NCI-H748 treated with DMSO at 0.1 percent for 48 hours (cell line): ENCODE measurements around the gene UBAC2.
"Not testable (repeated sequence)": the region's sequence is repeated elsewhere in the genome, so short reads cannot be mapped to it uniquely, and the experiment has no call there.

Experiments used
- DNase-seq: peaks from one replicate; lab custom pipeline; 2025; lab: John Stamatoyannopoulos, UW

UBAC2 gene

DNA sequence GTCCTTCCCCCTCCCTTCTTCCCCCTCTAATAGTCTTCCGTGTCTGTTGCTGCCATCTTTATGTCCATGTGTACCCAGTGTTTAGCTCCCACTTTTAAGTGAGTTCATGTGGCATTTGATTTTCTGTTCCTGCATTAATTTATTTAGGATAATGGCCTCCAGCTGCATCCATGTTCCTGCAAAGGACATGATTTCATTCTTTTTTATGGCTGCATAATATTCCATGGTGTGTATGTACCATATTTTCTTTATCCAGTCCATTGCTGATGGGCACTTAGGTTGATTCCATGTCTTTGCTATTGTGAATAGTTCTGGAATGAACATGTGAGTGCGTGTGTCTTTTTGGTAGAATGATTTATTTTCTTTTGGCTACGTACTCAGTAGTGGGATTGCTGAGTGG is 48.5 kb downstream of the UBAC2 start:
- DNase-seq, result not testable (repeated sequence)

DNA sequence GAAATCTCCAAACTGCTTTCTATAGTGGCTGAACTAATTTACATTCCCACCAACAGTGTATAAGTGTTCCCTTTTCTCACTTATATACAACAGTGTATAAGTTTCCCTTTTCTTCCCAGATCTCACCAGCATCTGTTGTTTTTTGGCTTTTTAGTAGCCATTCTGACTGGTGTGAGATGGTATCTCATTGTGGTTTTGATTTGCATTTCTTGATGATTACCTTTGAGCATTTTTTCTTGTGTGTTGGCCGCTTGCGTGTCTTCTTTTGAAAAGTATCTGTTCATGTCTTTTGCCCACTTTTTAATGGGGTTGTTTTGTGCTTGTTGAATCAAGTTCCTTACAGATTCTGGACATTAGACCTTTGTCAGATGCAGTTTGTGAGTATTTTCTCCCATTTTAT is 49.0 kb downstream of the UBAC2 start:
- DNase-seq, result not testable (repeated sequence)

DNA sequence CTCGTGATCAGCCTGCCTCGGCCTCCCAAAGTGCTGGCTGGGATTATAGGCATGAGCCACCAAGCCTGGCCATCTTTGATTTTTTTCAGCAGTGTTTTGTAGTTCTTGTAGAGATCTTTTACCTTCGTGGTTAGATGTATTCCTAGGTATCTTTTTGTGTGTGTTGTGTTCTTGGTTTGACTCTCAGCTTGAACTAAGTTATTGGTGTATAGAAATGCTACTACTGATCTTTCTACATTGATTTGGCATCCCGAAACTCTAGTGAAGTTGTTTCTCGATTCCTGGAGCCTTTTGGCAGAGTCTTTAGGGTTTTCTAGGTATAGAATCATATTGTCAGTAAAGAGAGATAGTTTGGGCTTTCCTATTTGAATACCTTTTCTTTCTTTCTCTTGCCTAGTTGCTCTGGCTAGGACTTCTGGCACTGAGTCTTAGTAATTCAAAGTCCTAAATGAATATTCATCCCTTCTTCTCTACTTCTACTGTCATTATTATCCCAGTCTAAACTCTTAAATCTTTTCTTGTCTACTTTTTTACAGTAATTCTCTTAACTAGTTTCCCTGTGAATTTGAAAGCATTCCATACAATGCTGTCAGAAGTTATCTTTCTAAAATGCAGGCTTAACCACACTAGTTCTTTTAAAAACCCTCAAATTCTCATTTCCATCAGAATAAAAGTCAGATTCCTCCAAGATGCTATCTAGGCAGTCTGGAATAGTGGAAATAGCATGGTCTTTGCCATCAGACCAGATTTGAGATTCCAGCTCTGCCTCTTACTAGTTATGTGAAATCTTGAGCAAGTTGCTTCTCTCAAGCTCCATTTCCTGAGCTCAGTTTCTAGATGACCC is 50.5 kb downstream of the UBAC2 start:
- no peak for DNase-seq

DNA sequence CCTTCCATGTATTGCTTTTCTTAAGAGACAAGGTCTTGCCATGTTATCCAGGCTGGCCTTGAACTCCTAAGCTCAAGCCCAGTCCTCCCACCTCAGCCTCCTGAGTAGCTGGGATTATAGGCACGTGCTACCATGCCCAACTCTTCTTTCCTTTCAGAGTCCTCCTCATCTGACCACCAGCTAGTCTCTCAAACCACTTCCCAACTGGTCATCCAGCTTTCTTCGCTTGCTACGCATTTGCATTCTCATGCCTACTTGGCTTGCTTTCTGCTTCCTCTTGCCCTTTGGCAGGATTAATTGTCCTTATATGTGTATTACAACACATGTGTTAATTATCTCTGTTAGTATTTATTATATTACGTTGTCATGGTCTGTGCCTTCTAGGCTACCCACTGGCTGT is 51.3 kb downstream of the UBAC2 start:
- DNase-seq, result no peak

DNA sequence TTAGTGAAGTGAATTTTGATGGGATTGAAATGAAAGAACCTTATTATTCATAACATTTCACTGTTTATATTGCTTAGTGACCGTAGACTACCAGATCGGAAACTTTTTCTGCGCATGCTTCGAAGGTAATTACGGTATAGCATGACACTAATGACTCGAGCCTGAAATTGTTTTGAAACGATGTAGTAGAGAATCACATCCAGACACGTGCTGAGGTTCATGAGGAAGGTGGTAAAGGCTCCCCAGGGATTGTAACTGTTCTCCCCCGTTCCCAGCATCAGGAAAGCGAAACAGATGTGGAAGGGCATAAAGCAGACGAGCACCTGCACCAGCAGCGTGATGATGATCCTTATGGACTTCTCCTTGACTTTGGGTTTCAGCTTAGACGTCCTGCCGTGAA is 54.2 kb downstream of the UBAC2 start:
- DNase-seq, result no peak

DNA sequence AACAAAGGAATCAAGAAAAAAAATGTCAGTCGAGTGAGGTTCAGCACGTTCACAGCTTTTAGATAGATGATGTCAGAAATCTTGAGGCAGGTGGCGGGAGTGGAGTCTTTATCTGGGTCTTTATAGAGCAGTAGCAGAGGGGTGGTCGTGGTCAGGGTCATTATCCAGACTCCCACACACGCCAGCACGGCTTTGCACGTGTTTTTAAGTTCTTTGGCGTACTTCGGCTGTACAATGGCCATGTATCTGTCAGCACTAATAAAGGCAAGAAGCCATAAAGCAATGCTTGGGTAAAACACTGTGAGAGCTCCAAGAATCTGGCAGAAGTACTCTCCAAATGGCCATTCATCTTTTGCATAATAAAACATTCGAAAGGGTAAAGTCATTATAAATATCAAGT is 54.6 kb downstream of the UBAC2 start:
- no peak for DNase-seq

DNA sequence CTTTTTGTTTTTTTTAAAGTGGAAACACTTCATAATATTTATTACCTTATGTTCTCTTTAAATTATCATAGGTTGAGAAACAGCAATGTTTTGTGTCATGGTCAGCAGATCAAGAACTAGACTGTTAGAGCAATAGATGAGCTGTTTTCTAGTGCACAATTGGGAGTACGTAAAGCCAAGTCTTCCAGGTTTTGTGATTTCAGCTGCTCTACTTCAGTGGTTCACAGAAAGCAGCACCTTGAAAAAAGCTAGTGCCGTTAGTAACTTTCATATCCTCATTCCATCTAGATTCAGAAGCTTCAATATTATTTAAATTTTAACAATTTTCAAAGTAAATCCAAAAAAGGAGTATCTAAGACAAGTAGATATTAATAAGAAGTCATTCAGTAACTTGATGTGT is 55.6 kb downstream of the UBAC2 start:
- no peak for DNase-seq

DNA sequence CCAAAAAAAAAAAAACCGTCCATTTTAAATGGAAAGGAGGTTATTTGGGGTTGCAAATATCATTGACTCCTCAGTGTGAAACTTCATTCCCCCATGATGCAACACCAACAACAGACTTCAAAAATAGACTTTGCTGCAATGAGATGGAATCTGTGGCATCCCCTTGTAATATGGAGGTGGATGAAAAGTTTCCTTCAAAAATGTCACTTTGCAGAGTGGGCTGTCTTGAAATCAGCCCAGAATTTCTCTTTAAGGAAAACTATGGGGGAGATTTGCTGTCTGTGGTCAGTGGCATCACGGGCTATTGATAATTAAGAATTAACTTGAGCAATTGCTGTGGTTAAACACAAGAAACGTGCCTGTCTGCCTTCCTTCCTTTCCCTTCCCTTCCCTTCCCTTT is 56.1 kb downstream of the UBAC2 start:
- DNase-seq, result no peak

DNA sequence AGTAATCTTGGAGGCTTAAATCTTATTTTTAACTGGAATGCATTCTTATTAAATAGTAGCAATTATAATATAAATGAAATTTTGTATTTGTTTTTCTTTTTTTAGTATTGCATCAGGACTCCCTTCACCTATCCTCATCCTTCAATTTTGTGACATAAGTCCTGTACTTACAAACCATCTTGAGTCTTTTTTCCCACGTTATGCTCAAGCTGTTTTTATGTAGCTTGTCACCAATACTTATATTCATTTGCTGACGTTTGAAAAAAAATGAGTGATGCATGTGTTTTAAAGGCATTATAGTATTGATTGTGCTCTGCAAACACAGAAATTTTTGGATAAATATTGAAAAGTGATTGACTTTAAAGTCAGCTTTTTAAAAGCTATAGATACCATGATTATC is 56.6 kb downstream of the UBAC2 start:
- DNase-seq, result no peak

DNA sequence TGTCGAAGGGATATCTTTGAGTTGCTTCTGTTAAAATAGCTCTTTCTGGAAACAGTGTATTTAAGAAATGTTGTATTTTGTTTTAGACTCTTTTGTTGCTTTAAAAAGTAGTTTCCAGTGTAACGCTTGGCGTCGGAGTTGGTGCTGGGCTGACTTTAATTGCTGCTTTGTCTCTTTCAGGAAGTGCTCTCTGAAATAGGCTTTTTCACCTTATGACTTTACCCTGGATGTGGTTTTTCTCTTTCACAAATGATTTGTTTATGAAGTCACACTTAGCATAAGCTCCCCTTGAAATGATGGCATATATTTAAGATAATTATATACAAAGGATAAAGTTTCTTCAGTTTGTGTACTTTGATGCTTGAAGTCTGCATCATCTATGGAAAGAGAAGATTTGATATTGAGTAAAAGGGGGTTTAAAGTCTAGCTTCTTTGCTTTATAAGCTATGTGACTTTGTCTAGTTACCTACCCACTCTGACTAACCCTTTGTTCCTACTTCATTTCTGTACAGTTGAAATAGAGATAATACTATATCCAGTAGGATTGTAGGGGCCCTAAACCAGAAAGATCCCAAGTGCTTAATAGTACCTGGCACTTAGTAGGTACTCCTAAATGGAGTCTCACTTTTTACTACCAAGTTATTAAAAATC is 57.7 kb downstream of the UBAC2 start, which contains the start of gene GPR18:
Gene GPR18 (minus strand): TSS at position 170 of the 651 bp plus-strand sequence. CDS start 2,507 bp downstream, outside the sequence.
- DNase-seq, result no peak

DNA sequence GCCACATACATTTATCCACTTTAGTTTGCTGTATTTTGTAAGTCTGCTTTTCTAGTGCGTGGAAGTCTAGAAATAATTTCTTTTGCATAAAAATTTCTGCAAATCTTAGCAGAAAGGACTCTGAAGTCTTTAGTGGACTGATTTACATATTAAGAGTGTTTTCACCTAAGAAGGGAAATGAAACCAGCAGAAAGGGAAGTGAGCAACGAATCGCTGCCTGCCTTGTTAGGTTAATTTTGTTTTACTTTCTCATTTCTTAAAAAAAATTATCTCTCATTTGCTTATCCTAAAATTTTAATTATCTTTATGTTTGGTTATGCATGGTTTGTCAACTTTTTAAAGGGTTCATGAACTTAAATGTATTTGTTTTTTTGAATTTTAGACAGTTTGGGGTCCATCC is 58.3 kb downstream of the UBAC2 start:
- no peak for DNase-seq

DNA sequence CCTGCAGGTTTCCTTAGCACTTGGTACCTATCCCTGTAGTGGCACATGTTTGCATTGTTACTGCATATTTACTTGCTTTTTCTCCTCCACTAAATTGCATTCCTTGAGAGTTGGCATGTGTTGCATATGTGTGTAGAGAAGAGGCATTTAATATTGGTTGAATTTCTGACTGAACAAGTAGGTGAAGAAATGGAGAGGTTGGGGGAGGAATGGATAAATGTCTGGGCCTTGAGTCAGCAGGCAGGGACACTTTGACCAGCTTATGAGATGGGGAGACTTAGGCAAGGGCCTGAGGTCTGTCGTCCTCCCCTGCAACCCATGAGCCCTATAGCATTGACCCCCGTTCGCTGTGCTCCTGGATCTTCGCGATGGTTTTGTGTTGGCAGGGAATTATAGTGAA is 59.6 kb downstream of the UBAC2 start:
- no peak for DNase-seq

DNA sequence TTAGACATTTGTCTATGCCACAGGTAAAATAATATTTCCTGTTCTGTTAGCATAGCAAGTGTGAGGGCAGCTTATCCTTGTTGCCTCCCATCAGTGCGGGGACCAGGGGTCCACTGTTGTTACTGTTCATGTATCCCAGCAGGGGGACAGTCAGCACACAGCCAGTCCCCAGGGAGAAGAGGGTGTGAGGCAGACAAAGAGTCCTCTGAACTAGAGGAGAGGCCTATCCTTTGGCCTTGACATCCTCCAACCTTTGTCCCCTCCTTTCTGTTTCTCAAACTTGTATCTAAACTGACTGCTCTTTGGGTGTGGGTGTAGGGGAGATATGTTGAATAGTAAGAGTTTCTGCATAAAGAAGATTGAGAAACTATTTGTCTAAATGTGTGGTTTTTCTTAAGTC is 60.4 kb downstream of the UBAC2 start:
- no peak for DNase-seq

DNA sequence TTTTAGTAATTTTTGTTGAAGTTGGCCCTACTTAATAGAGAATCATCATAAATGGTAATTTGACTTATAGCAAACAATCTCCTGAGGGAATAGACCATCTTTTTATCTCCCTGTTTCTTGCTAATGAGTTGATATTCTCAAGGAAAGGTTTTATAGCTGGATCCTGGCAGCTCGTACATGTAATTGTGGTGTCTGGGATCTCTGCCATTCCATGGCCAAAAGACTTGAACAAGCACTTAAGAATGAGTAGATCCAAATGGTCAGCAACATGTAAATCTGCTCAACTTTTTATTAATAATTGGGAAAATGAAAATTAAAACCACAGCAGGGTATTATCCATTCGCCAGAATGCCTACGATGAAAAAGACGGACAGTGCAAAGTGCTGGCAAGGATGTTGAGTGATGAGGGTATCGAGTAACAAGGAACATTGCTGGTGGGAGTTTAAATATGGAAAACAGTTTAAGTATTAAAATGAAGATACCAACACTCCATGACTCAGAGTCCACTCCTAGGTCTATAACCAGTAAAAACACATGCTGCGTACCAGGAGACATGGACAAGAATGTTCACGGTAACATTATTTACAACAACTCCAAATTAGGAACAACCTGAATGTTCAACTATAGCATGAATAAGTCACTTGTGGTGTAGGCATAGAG is 62.6 kb downstream of the UBAC2 start:
- no peak for DNase-seq

DNA sequence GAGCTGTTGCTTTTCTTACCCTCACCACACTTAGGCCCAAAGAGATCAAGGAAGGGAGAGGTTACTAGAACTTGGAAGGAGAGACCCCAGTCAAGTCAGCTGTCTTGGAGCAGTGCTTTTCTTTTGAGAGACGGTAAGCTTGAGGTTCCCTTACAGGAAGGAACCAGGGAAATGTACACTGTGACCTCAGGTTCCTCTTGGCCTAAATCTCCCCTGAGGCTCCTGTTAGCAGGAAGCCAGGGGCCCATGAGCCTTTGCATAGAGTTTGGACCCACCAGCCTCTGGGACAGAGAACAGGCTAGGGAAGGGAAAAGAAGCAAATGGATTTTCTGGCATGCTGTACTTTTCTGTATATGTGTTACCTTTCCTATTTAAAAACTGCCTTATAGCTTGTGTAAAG is 63.4 kb downstream of the UBAC2 start:
- DNase-seq, result no peak

DNA sequence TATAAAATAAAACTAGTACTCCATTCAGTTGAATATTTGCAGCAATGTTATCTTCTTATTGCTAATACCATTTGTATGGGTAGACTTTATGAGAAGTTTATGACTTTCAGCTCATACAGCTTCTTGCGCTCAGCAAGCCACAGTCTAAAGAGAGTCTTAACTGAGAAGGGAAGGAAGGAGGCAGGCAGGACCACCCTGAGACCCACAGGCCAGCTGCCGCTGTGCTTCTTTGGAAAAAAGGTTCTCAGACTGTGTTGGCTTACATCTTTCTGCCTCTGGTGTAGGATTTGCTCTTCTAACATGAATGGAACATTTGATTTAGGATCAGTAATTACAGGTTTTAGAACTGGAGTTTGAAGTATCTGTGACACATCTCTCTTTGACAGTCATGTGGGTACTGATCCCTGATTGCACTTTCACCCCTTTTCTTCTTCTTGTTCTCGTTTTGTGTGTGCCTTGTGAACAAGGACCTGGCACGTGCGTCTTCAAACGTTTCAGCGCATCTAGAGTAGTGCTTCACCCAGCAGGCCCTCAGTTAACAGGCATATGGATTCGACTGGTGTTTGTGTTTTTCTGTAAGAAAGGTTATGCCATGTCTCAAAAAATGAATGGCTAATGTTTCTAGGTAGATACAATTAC is 64.6 kb downstream of the UBAC2 start:
- no peak for DNase-seq

DNA sequence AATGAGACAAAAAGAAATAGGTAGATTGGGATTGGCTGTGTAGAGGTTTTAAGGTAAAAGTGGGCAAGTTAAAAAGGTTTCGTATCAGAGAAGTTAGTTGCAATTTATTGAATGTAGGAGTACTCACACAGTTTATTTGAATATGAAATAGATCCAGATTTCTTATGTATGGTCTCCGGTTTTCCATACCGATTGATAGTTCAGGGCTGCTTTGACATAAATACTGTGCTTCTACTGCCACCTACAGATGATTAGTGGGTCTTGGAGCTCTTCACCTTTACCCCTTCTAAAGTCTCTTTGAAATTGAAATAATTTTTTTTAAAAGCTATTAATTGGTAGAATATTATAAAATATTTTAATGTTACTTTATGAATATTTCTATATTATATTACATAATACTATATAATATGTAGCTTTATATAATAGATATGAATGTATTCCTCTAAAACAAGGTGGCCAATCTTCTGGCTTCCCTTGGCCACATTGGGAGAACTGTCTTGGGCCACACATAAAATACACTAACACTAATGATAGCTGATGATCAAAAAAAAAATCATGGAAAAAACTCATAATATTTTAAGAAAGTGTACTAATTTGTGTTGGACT is 65.3 kb downstream of the UBAC2 start:
- peak; percentile 52 for DNase-seq

DNA sequence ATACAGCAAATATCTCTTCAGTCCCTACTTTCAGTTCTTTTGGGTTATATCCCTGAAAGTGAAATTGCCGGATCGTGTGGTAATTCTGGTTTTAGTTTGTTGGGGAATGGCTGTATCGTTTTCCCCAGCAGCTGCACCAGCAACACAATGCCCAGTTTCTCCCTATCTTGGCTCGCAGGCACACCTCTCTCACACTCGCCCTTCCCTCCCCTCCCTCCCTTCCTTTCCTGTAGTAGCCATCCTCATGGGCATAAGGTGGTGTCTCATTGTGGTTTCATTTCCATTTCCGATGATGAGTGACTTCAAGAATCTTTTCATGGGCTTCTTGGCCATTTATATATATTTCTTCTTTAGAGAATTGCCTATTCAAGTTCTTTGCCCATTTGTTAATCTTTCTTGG is 66.2 kb downstream of the UBAC2 start:
- DNase-seq, result no peak

DNA sequence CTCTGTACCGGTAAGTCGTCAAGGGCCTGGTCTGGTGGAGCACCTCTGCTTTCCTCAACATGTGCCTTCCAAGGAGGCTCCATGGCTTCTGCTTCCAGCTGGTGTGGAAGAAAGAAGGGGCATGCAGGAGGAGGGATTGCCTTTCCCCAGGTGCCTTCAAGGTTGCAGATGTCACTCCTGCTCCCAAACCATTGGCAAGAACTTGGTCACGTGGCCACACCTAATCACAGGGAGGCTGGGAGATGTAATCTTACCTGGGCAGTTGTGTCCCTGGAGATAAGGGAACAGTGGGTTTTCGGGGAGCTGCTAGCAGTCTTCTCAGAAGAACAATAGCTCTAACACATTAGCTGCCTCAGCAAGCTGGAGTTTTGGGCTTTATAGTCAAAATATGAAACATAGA is 67.3 kb downstream of the UBAC2 start:
- no peak for DNase-seq

DNA sequence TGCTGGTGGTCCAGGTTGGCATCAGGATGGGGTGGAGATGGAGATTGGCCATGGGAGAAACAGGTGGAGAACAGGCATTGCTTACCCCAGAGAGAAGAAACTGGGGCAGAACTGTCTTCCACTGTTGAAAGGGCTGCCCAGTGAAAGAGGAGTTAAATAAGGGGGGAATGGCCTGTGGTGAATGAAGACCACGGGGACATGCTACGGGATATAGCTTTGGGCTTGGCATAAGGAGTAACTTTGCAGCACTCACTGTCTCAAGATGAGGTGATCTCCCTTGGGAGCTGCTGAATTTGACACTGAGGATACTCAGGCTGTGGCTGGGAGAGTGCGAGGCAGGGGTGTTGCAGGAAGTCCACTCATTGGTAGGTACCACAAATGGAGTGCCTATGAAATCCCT is 68.2 kb downstream of the UBAC2 start:
- DNase-seq, result no peak

DNA sequence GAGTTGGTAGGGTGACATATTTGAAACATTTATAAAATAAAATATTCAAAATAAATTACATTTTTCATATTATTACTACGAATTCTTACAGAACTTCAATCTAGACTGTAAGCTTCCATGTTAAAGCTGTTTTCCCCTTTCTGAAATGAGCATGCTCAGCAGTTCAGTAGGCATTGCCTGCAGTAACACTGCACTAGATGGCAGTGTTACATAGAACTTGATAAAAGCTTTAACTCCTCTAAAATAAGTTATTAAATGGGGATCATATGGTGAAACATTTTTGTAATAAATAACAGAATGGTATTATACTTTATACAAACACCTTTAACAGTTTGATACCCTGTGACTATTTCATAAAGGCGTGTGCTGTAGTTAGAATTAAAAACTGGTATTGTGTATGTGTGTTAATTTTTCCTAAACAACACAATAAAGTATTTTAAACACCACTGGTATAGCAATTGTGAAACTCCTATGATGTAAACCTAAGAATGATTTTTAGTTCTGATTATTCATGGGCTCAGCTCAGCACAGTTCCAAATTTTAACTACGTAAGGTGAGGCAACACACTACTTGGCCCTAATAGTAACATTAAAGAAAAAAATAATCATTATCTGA is 69.1 kb downstream of the UBAC2 start:
- DNase-seq, result peak; percentile 24

DNA sequence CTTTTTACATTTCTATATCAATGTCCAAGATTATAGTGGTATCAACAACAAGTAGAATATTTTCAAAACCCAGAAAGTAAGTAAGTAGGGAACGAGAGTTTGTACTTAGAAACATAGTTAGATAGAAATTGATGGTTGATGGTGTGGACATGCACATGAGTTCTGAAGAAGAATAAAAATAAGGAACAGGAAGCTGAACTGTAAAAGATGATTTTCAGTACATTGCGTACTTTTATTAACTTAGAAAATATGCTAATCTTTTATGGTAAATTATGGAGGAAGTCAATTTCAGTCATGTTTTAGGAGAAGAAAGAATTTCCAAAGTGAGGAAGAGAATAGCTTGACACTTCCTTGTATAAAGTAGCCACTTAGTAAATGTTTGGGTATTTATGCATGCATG is 69.9 kb downstream of the UBAC2 start:
- DNase-seq, result no peak
